Stimulated activated CD8-positive, alpha-beta memory T cell treated with anti-CD3 and anti-CD28 coated beads, Interleukin-15, amount 100 ng/mL, for 24 hours (primary cell): ENCODE measurements around the gene RTP5.
"Not testable (repeated sequence)": the region's sequence is repeated elsewhere in the genome, so short reads cannot be mapped to it uniquely, and the experiment has no call there.

ENCODE experiments used
- DNase-seq: peaks from one replicate; pipeline ENCODE4 v3.0.0-alpha.2; 2020; ENCODE audit warnings: low read depth

RTP5 gene

DNA sequence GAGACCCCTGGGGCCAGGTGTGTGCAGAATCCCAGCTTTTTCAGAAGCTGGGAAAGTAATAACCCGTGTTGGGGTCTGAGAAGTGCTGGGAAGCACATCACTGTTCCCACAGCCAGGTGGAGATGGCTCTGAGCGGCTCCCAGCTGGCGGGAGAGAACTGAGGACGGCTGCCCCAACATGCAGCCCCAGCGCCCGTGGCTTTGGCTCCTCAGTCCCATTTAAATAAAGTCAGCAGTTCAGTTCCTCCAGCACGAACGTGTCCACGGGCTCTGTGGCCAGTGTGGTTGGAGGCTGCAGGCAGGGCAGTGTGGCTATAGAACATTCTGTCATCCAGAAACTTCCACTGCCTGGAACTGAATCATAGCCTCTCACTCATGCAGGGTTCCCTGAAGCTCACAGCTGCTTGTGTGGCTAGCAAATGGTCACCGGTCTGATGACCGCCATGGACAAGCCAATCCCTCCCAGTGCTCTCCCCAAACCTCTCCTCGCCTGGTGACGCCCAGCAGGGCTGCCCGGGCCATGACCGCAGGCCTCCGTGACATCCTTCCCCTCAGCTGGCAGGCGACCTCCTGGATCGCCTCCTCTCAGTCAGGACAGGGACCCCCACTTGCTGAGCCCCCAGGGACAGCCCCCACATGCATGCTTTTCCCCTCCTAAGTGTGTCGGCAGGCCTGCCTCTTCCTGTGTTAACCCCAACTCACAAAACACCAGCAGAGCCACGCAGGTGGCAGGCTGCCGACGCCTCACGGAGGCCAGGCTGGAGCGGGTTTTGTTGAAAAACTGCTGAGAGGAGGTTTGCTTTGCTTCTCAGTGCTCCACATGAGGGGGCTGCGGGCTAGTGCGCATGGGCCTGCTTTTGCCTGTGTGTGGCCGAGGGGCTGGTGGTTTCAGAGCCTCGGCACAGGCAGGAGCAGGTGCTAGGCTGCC is 1.3 kb downstream of the RTP5 start:
- no peak for DNase-seq

- DNase-seq: no peak
These were observed 2.2 kb downstream of the RTP5 start for GRCh38 chr2:241871538-241872312.

- DNase-seq: no peak
These were observed 2.7 kb downstream of the RTP5 start for GRCh38 chr2:241872313-241872642.

DNA sequence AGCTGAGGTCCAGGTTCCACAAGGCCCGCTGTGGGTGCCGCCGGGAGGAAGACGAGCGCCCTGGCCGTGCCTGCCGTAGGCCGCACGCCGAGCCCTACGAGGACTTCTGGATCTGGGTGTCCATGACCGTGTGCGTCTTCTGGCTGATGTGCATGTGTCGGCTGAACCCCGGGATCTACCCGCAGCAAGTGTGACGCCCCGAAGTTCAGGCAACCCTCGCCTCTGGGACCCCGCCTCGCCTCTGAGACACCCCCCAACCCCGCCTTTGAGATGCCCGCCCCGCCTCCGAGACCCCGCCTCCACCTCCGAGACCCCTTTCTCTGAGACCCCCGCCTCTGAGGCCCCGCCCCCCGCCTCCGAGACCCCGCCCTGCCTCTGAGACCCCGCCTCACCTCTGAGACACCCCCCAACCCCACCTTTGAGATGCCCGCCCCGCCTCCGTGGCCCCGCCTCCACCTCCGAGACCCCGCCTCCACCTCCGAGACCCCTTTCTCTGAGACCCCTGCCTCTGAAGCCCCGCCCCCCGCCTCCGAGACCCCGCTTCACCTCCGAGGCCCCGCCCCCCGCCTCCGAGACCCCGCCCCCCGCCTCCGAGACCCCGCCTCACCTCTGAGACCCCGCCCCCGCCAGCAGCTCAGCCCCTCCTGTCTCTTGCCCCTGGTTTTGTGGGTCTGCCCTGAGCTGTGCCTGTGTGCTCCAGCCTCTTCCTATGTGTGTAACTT is 3.7 kb downstream of the RTP5 start:
- DNase-seq: no peak

DNA sequence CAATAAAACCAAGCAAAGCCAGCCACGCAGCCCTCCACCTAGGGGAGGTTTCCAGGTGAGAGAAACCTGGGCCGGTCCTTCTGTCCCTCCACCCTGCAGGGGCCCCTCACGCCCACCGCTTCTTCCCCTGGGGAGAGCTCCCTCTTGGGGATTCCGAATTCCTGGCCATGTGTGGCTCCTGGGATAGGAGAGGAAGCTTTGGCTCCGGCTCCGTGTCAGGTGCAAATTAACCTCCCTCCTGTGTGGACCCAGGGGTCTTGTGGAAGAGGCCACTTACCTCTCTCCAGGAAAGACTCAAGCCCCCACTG is 4.2 kb downstream of the RTP5 start:
- no peak for DNase-seq

GRCh38 chr2:241874277-241874925 is 4.9 kb downstream of the RTP5 start:
- no peak for DNase-seq

GRCh38 chr2:241875754-241876527 is 6.4 kb downstream of the RTP5 start:
- DNase-seq: not testable (repeated sequence)

DNA sequence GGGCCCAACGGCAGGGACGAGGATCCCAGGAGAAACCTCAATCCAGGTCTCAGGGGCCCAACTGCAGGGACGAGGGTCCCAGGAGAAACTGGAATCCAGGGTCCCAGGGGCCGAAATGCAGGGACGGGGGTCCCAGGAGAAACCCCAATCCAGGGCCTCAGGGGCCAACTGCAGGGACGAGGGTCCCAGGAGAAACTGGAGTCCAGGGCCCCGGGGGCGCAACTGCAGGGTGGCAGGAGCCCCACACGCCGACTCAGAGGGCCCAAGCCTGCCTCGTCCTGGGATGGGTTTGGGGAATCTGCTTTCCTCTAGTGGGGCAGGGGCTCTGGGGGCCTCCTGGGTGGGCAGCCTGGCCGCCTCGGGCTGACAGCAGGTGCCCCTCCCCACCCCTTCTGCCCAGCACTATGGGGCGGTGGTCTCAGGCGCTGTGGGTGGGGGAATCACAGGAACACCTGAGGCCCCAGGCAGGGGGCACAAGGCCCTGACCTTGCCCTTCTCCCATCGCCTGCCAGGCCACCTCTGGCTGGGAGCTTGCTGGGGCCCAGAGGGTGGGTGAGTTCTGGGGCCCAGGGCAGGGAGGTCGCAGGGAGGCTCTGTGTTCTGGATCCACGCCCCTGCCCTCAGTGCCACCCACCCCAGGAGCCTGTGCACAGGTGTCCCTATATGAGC is 7.1 kb downstream of the RTP5 start:
- no peak for DNase-seq

- DNase-seq: no peak
These were observed 7.7 kb downstream of the RTP5 start for GRCh38 chr2:241877197-241877685.

DNA sequence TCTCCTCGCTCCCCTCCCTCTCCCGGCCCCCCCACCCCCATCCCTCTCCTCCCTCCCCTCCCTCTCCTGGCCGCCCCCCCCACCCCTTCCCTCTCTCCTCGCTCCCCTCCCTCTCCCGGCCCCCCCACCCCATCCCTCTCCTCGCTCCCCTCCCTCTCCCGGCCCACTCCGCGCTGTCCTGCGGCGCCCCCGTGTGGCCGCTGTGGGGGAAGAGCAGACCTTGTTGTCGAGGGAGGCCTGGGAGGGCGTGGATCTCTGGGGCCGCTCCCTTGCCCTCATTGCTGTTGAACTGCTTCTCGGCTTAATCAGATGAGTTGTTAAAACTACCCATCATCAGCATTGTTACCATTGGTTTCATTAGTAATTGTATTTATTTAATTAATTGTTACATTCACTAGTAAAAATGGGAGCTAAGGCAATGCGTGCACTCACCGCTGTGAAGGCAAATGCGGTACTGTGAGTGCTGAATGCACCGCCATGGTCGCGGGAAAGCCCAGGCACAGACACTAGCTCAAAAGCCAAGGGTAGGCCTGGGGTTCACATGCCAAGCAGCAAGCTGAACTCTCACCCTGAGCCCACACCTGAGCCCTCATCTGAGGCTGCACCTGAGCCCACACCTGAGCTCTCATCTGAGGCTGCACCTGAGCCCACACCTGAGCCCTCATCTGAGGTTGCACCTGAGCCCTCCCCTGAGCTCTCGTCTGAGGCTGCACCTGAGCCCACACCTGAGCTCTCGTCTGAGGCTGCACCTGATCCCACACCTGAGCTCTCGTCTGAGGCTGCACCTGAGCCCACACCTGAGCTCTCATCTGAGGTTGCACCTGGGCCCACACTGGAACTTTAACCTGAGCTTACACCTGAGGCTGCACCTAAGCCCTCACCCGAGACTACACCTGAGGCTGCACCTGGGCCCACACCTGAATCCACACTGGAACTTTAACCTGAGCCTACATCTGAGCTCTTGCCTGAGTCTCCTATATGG is 8.8 kb downstream of the RTP5 start:
- DNase-seq: peak; percentile 69

DNA sequence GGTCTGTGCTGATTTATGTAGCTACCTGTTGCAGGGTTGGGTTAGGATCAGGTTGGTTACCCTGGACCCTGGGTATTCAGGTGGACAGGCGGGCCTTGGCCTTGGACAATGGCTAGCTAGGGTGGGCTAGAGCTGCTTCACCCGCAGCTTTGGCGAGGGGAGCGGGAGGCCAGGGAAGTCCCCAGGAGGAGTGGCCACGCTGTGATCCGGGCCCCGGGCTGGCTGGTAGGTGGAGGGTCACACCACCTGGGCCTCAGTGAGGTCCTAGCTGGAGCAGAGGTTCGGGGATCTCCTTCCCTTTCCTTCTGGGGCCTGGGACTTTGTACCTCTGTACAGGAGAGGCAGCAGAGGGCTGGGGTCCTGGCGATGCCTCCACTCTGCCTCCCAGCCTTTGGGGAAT is 9.8 kb downstream of the RTP5 start:
- DNase-seq: no peak

DNA sequence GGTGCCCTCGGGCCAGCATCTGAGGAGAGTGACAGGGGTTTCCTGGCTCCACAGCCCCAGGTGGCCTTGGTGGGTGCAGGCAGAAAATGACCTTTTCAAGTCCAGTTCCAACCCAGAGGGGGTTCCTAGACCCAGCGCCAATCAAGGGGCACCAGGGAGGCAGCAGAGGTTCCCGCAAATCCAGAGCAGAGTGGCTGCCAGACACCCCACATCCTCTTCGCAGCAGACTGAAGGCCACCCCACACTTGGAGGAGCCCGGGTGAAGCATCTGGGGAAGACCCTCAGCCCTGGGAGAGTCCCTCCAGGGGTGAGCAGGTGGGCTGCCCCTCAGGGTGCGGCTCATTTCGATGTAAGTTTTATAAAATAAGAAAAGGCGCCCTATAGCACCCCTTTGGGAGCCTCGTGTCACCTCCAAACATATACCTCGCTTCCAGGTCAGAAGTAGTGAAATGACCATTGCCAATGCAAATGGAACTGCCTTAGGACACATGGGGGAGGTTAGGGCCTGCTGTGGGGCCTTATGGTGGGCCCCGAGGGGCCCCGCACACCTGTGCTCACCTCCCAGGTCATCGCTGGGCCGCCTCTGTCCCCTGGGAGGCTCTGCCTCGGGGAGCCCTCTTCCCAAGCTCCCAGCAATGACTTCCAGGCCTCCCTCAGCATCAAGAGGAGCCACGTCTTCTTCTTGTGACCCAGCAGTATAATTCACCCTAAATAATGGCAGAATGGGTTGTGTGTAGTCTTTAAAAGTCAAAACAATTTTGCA is 11.0 kb downstream of the RTP5 start:
- DNase-seq: no peak

DNA sequence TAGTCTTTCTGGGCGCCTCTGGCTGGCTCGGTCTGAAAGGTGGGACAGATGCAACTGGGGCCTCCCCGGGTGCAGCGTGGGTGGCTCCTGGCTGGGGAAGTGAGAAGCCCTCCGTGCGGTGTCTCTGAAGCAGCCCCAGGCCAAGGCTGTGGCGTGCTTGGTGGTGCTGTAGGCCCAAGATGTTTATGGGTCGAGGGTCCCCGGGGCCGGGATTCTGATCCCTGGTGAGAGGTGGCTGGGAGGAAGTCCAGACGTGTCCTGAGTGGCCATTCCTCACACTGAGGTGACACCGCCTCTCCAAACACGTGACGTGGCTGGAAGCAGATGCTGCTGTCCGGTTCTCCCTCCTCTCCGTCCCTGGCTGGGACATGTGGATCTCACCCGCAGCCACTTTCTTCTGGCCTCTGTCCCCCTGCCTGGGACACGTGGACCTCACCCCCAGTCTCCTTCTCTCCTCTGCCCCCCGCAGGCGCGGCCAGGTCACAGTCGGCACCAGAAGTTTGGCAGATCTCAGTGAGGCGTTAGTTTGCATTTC is 12.6 kb downstream of the RTP5 start:
- DNase-seq: peak; percentile 32

GRCh38 chr2:241884951-241885290 is 15.4 kb downstream of the RTP5 start:
- DNase-seq: no peak

DNA sequence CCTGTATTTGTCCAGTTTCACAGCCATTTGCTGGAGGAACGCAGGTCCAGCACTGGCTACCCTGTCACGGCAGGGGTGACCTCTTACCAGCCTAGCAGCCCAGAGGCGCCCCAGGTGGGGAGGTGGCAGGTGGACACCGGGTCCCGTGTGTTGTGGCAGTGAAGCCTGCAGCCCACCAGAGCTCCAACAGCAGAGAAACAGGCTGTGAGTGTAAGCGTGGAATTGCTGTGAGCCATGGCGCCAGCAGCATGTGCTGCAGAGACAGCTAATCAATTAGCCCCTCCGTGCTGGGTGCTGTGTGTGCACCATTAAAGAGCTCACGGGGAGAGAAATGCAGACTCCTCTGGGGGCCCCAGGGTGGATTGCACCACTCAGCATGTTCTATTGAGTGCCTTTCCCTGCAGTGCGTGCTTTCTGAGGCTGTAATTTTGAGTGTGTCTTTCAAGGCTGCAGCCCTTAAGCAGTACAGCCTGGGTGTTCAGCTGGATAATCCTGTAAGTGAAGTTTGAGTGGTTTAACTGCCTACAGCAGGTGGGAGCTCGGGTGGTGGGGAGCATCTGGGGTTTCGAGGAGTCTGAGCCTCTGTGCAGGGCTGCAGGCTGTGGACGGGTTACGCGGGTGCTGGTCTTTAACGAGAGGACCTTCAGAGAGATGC is 15.9 kb downstream of the RTP5 start:
- DNase-seq: no peak

DNA sequence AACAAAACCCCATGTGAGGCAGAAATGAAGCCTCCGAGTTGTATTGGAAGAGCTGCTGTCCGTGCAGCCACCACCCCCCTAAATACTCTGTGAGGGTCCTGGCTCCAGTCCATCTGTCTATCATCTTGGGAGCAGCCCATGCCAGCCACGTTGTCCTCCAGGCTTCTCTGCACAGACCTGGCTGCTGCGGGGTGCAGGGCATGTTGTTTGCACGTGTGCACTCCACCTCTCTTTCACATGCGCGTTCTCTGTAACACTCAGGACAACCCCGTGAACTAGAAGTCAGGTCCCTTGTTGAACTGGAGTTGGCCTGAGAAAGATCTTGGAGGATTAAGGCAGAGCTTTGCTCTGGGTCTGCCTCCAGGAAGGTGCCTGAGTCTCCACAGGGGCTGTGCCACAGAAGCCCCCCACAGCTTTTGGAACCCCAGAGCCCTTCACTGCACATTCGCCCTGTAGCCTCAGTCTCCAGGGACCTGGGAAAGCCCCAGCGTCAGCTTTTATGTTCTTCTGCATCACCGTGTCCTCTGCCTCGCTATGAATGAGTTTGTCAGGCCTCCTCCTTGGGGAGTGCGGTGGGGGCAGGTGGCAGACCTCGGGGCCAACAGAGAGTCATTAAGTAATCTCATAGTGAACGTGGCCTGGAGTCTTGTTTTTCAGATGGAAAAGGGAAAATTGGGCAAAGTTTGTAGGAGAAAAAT is 16.6 kb downstream of the RTP5 start:
- no peak for DNase-seq

GRCh38 chr2:241886840-241887447 is 17.4 kb downstream of the RTP5 start:
- no peak for DNase-seq
